ENCODE results near the gene CLTB. TPM values are rescaled to one million over a fixed set of nuclear protein-coding genes. Genes with fewer than 3 reads are reported as not detected.
A peak's percentile ranks its signal among the peaks of the same experiment; 100 is the strongest.

CLTB gene
- total and polyA plus RNA-seq, 2 donors (not counting 1 experiment from before 2014, with no cell fraction given): 29.9 to 41.7 TPM

- POLR2A ChIA-PET: no interaction called here
- Histone ChIP-seq H3K4me1 (ENCODE audit: control insufficient read depth in 2 of 2, insufficient read depth in 2 of 2, low read length in 2 of 2) (peaks cover 14 to 19% of the 10 kb centered on the region in 2 donors), H3K27me3 (replicated peaks in 1 of 4; ENCODE audit: control extremely low read depth in 1 of 4, control insufficient read depth in 3 of 4, insufficient read depth in 4 of 4, low read length in 3 of 4) (no peaks in the 10 kb centered on the region), H3K9me3 (ENCODE audit: control extremely low read depth in 1 of 3, control insufficient read depth in 2 of 3, insufficient read depth in 1 of 3, low read length in 2 of 3) (no peaks in the 10 kb centered on the region), H3K4me2 (replicated peaks; ENCODE audit: low read depth, low read length, poor library complexity, severe bottlenecking) (no peak overlapping the region), H3K79me2 (ENCODE audit: control insufficient read depth, insufficient read depth, low read length) (peaks cover 26% of the 10 kb centered on the region), H3K9ac (ENCODE audit: low read length) (no peak overlapping the region), H3K36me3 (replicated peaks in 1 of 2; ENCODE audit: control extremely low read depth in 1 of 2, control insufficient read depth in 1 of 2, extremely low read depth in 1 of 2, insufficient read depth in 2 of 2, low read length in 1 of 2) (peaks cover 0 to 6% of the 10 kb centered on the region in 2 experiments), H3K27ac (ENCODE audit: low read length in 2 of 2) (no peak overlapping the region), H2AFZ (ENCODE audit: insufficient read depth, low read depth, low read length, poor library complexity, severe bottlenecking) (no peak overlapping the region), H3K4me3 (ENCODE audit: control extremely low read depth in 1 of 5, extremely low read depth in 1 of 5, insufficient read depth in 1 of 5, low read depth in 2 of 5, low read length in 4 of 5) (no peak overlapping the region), H4K20me1 (ENCODE audit: control insufficient read depth, insufficient read depth, low read length, poor library complexity, severe bottlenecking) (peaks cover 8% of the 10 kb centered on the region)
- no peak for TF ChIP-seq EZH2 (IDR thresholded peaks at IDR 0.05; ENCODE audit: borderline replicate concordance, insufficient read depth, low read depth, low read length, poor library complexity, severe bottlenecking)
- TF ChIP-seq CTCF (IDR thresholded peaks at IDR 0.05): no peak
- CTCF ChIA-PET: interaction anchor here (0.7 kb wide), 1 partner anchor 130 kb away, joined by 4 read pairs; no protein-coding TSS in a partner anchor
- Mint-ChIP-seq H3K27ac (no peak overlapping the region), H3K27me3 (no peaks in the 10 kb centered on the region), H3K4me3 (peak overlapping the region; percentile 3), H3K4me1 (peaks cover 21% of the 10 kb centered on the region), H3K9me3 (ENCODE audit: insufficient read depth) (no peaks in the 10 kb centered on the region)
- DNase-seq (no peak), ATAC-seq (ENCODE audit: low read depth) (no peak)
- intact Hi-C loops (cut with micrococcal nuclease): no loop called here
- 100% methylated on average over 6 of the region's 7 CpGs for WGBS (ENCODE audit: insufficient coverage)
Measured at GRCh38 chr5:176413709-176414191, 2.6 kb downstream of the CLTB start.

- Histone ChIP-seq H3K4me3 (ENCODE audit: control extremely low read depth in 1 of 5, extremely low read depth in 1 of 5, insufficient read depth in 1 of 5, low read depth in 2 of 5, low read length in 4 of 5) (no peak overlapping the region), H3K27me3 (replicated peaks in 1 of 4; ENCODE audit: control extremely low read depth in 1 of 4, control insufficient read depth in 3 of 4, insufficient read depth in 4 of 4, low read length in 3 of 4) (no peaks in the 10 kb centered on the region), H3K4me2 (replicated peaks; ENCODE audit: low read depth, low read length, poor library complexity, severe bottlenecking) (no peak overlapping the region), H2AFZ (ENCODE audit: insufficient read depth, low read depth, low read length, poor library complexity, severe bottlenecking) (no peak overlapping the region), H3K27ac (ENCODE audit: low read length in 2 of 2) (no peak overlapping the region), H3K79me2 (ENCODE audit: control insufficient read depth, insufficient read depth, low read length) (peaks cover 25% of the 10 kb centered on the region), H4K20me1 (ENCODE audit: control insufficient read depth, insufficient read depth, low read length, poor library complexity, severe bottlenecking) (peaks cover 8% of the 10 kb centered on the region), H3K36me3 (replicated peaks in 1 of 2; ENCODE audit: control extremely low read depth in 1 of 2, control insufficient read depth in 1 of 2, extremely low read depth in 1 of 2, insufficient read depth in 2 of 2, low read length in 1 of 2) (peaks cover 0 to 6% of the 10 kb centered on the region in 2 experiments), H3K4me1 (ENCODE audit: control insufficient read depth in 2 of 2, insufficient read depth in 2 of 2, low read length in 2 of 2) (peaks cover 14 to 19% of the 10 kb centered on the region in 2 donors), H3K9ac (ENCODE audit: low read length) (no peak overlapping the region), H3K9me3 (ENCODE audit: control extremely low read depth in 1 of 3, control insufficient read depth in 2 of 3, insufficient read depth in 1 of 3, low read length in 2 of 3) (no peaks in the 10 kb centered on the region)
- CTCF ChIA-PET: no interaction called here
- Mint-ChIP-seq H3K9me3 (ENCODE audit: insufficient read depth) (no peaks in the 10 kb centered on the region), H3K27ac (no peak overlapping the region), H3K4me1 (peaks cover 21% of the 10 kb centered on the region), H3K4me3 (no peak overlapping the region), H3K27me3 (no peaks in the 10 kb centered on the region)
- WGBS (ENCODE audit: insufficient coverage): 100% methylated on average over 2 of the region's 2 CpGs
- DNase-seq (no peak), ATAC-seq (ENCODE audit: low read depth) (no peak)
- TF ChIP-seq CTCF (IDR thresholded peaks at IDR 0.05) (no peak), EZH2 (IDR thresholded peaks at IDR 0.05; ENCODE audit: borderline replicate concordance, insufficient read depth, low read depth, low read length, poor library complexity, severe bottlenecking) (no peak)
- intact Hi-C loops (cut with micrococcal nuclease): no loop called here
- POLR2A ChIA-PET: no interaction called here
Measured at GRCh38 chr5:176413255-176413565, 3.1 kb downstream of the CLTB start.

All from B cell (primary cell).